Measurements from ENCODE around the gene MAPKAPK2.

MAPKAPK2 gene

GRCh38 chr1:206734499-206735142 is 49.9 kb downstream of the MAPKAPK2 start:
- no peak for DNase-seq (ENCODE audit: low read depth)
- H3K4me3 ChIP-seq (ENCODE audit: control insufficient read depth, low read depth, low read length): no peak overlapping the region
- TF ChIP-seq, protein P1, sequence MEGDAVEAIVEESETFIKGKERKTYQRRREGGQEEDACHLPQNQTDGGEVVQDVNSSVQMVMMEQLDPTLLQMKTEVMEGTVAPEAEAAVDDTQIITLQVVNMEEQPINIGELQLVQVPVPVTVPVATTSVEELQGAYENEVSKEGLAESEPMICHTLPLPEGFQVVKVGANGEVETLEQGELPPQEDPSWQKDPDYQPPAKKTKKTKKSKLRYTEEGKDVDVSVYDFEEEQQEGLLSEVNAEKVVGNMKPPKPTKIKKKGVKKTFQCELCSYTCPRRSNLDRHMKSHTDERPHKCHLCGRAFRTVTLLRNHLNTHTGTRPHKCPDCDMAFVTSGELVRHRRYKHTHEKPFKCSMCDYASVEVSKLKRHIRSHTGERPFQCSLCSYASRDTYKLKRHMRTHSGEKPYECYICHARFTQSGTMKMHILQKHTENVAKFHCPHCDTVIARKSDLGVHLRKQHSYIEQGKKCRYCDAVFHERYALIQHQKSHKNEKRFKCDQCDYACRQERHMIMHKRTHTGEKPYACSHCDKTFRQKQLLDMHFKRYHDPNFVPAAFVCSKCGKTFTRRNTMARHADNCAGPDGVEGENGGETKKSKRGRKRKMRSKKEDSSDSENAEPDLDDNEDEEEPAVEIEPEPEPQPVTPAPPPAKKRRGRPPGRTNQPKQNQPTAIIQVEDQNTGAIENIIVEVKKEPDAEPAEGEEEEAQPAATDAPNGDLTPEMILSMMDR (IDR thresholded peaks at IDR 0.05; ENCODE audit: control insufficient read depth, insufficient read depth, low read depth, low read length, missing control alignments): peak; percentile 84

DNA sequence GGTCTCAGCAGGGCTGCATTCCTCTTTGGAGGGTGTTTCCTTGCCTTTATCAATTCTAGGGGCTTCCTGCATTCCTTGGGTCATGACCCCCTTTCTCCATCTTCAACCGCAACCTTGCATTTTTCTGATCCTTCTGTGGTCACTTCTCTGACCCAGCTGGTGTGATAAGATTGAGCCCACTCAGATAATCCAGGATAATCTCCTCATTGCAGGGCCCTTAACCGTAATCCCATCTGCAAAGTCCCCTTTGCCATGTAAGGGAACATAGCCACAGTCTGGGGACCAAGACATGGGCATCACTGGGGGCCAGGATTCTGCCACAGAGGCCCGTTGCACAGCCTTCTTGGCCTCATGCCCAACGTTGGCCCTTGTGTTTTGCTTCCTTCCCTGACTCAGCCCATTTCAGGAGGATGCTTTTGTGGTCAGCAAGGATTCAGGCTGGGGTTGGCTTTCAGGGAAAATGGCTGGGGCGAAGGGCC is 50.9 kb downstream of the MAPKAPK2 start:
- no peak for DNase-seq (ENCODE audit: low read depth)
- TF ChIP-seq, protein P1 (IDR thresholded peaks at IDR 0.05; ENCODE audit: control insufficient read depth, insufficient read depth, low read depth, low read length, missing control alignments): no peak
- no peak overlapping the region for H3K4me3 ChIP-seq (ENCODE audit: control insufficient read depth, low read depth, low read length)

DNA sequence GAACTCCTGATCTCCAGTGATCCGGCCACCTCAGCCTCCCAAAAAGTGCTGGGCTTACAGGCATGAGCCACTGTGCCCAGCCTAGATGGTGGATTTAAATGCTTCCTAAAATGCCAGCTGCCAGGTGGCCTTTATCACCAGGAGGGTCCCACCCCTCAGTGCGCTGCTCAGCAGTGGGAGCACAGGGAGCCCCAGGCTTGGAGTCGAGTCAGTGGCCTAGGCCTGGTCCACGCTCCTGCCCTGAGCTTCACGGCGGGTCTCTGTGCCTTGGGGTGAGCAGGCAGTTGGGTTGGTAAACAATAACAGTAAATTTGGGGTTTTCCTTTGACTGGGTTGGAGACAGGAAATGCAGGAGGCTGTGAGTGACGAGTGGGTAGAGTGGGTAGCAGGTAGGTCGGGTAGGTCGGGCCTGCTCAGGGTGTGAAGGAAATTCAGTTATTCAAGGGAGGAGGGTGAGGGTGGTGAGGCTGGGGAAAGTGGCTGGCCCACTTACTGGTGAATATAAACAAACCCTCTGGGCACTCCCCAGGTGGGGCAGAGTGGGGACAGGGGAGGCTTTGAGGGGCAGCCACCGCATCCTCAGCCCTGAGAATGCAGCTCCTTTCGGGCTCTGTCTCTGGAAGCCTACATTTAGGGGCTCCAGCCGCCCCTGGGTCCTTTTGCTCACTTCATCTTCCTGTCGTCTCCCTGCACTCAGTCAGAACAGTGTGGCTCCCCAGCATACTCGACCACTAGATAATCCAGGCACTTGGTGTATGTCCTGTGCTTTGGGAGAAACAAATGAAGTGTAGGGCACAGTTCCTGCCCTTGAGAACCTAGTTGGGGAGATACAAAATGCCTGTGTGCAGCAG is 52.4 kb downstream of the MAPKAPK2 start:
- TF ChIP-seq, protein P1 (IDR thresholded peaks at IDR 0.05; ENCODE audit: control insufficient read depth, insufficient read depth, low read depth, low read length, missing control alignments): no peak
- H3K4me3 ChIP-seq (ENCODE audit: control insufficient read depth, low read depth, low read length): no peak overlapping the region
- no peak for DNase-seq (ENCODE audit: low read depth)

DNA sequence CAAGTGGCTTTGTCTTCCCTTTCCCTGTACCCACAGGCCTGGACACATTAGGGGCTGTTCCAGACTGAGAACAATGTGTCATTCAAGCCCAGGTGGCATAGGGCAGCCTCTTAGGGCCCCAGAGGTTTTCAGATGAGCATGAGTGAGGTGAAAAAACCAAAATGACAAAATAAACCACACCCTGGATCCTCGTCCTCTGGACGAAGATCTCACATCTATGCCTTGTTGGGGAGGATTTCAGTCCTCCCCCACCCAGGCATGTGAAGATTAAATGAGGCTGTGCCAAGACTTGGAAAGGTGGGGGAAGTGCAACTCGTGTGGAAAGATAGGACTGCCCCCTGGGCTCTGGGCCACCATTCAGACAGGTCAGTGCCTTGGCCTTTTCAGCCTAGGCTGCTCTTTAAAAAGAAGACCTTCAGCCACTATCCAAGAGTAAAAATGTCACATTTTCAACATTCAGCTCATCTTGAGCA is 53.1 kb downstream of the MAPKAPK2 start:
- TF ChIP-seq, protein P1 (IDR thresholded peaks at IDR 0.05; ENCODE audit: control insufficient read depth, insufficient read depth, low read depth, low read length, missing control alignments): no peak
- H3K4me3 ChIP-seq (ENCODE audit: control insufficient read depth, low read depth, low read length): no peak overlapping the region

GRCh38 chr1:206738370-206739366 is 54.0 kb downstream of the MAPKAPK2 start:
- no peak for DNase-seq (ENCODE audit: low read depth)
- TF ChIP-seq, protein P1 (IDR thresholded peaks at IDR 0.05; ENCODE audit: control insufficient read depth, insufficient read depth, low read depth, low read length, missing control alignments): peak; percentile 38
- no peak overlapping the region for H3K4me3 ChIP-seq (ENCODE audit: control insufficient read depth, low read depth, low read length)

More for the DNA sequence above, 53.1 kb downstream of the MAPKAPK2 start:
- no peak for DNase-seq (ENCODE audit: low read depth)

All from AG09309 (cell line).